Measurements from ENCODE around the gene RCAN2.

DNA sequence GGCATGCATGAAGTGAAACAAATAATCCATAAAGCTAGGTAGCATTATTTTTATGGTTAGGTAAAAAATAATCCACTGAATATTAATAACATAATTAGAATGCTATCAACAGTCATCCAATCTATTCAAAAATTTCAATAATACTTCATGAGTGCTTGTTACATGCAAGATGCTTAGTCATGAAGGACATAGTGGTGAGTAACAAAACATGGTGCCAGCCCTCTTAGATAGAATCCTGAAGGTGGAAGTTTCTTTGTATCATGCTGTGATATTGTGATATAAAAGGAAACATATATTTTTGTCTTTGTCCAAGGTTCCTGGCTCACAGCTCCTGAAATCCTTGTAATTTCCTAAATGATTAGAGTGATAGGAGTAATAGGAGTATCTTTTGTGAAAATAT, 14.9 kb downstream of the RCAN2 start:
- TF ChIP-seq POLR2A (IDR thresholded peaks at IDR 0.05), result no peak
- TF ChIP-seq, protein P1, sequence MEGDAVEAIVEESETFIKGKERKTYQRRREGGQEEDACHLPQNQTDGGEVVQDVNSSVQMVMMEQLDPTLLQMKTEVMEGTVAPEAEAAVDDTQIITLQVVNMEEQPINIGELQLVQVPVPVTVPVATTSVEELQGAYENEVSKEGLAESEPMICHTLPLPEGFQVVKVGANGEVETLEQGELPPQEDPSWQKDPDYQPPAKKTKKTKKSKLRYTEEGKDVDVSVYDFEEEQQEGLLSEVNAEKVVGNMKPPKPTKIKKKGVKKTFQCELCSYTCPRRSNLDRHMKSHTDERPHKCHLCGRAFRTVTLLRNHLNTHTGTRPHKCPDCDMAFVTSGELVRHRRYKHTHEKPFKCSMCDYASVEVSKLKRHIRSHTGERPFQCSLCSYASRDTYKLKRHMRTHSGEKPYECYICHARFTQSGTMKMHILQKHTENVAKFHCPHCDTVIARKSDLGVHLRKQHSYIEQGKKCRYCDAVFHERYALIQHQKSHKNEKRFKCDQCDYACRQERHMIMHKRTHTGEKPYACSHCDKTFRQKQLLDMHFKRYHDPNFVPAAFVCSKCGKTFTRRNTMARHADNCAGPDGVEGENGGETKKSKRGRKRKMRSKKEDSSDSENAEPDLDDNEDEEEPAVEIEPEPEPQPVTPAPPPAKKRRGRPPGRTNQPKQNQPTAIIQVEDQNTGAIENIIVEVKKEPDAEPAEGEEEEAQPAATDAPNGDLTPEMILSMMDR (IDR thresholded peaks at IDR 0.05), result no peak

Measured in adrenal gland (tissue), 5 donors.